Stimulated activated CD8-positive, alpha-beta memory T cell treated with anti-CD3 and anti-CD28 coated beads, Interleukin-2, amount 100 ng/mL, for 1 hour (primary cell): ENCODE data around the gene MEA1.
A peak's percentile ranks its signal among the peaks of the same experiment; 100 is the strongest.
"Not testable (repeated sequence)": the region's sequence is repeated elsewhere in the genome, so short reads cannot be mapped to it uniquely, and the experiment has no call there.

Experiments used
- DNase-seq, 2 donors: peaks; one replicate each; pipeline ENCODE4 v3.0.0-alpha.2; 2020; ENCODE audit warnings: low read depth in 2 of 2

MEA1 gene

DNA sequence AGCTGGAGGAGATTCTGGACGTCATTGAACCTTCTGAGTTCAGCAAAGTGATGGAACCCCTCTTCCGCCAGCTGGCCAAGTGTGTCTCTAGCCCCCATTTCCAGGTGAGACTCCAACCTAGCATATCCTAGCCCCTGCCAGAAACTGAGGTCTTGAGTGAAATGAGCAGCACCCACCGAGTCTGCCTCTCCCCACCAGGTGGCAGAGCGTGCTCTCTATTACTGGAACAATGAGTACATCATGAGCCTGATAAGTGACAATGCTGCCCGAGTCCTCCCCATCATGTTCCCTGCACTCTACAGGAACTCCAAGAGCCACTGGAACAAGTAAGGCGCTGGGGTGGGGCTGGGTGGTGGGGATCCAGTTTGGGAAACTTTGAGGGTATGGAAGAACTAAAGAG lies 4.6 kb downstream of the MEA1 start:
- DNase-seq = no peak

DNA sequence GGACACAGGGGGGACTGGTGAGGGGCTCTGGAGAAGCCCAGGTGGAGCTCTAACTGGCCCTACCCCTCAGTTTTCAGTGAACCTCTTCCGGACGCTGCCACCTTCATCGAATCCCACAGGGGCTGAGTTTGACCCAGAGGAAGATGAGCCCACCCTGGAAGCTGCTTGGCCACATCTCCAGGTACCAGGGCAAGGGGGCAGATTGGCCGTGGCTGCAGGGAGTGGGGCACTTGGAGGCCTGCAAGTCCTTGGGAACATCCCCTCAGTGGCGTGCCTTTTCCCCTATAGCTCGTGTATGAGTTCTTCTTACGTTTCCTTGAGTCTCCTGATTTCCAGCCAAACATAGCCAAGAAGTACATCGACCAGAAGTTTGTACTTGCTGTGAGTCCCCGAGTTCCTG lies 6.6 kb downstream of the MEA1 start:
- no peak for DNase-seq

GRCh38 chr6:43006251-43006650 lies 7.5 kb downstream of the MEA1 start:
- no peak for DNase-seq

DNA sequence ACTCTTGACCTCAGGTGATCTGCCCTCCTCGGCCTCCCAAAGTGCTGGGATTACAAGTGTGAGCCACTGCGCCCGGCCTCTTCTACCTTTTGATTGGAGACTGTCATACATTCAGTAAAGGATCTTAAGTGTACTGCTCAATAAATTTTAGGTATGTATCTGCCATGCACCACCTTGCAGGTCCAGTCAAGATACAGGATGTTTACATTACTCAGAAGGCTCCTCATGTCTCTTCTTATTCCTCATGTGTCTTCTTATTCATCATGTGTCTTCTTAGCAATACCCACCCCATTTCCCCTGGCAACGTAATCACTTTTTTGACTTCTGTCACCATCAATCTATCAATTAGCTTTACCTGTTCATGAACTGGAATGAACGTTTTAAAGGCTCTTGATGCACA lies 7.9 kb downstream of the MEA1 start:
- no peak for DNase-seq

DNA sequence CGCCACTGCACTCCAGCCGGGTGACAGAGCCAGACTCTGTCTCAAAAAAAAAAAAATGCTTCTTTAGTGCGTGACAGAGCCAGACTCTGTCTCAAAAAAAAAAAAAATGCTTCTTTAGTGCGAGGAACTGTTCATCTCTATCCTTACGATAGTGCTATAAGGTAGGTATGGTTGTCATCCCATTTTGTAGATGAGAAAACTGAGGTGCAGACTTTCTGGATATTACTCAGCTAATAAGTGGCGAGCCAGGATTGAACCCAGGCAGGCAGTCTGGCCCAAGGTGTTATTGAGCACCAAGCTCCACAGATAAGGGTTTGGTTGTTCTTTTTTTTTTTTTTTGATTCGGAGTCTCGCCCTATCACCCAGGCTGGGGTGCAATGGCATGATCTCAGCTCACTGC lies 11.9 kb downstream of the MEA1 start:
- DNase-seq = no peak

- DNase-seq = not testable (repeated sequence)
These were observed 15.5 kb downstream of the MEA1 start for GRCh38 chr6:42998205-42998604.

DNA sequence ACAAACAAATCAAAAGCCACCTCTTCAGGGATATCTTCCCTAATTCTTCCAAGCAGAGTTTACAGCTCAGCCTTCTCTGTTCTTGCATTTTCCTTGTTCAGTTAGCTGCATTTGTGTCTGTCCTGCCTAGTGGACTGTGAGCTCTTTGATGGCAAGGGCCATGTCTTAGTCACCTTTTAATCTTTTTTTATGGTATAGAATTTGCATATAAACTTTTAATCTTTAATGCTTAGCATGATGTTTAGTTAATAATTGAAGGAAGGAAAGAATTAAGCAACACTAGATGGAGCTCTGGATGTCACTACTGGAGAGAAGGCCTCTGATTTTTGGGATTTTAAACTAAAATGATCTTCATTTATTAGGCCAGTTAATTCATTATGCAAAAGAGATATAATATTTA lies 17.2 kb downstream of the MEA1 start:
- DNase-seq = no peak

DNA sequence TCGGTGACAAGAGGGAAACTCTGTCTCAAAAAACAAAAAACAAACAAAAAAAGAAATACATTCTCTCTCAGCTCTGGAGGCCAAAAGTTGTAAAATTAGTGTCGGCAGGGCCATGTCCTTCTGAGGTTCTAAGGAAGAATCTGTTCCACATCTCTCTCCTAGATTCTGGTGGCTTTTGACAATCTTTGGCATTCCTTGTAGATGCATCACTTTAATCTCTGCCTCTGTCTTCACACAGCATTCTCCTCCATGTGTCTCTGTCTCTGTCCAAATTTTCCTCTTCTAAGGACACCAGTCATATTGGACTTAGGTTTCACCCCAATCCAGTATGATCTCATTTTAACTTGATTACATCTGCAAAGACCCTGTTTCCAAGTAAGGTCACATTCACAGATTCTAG lies 20.3 kb downstream of the MEA1 start:
- no peak for DNase-seq

- no peak for DNase-seq
These were observed 23.8 kb downstream of the MEA1 start for GRCh38 chr6:42989923-42990322.

DNA sequence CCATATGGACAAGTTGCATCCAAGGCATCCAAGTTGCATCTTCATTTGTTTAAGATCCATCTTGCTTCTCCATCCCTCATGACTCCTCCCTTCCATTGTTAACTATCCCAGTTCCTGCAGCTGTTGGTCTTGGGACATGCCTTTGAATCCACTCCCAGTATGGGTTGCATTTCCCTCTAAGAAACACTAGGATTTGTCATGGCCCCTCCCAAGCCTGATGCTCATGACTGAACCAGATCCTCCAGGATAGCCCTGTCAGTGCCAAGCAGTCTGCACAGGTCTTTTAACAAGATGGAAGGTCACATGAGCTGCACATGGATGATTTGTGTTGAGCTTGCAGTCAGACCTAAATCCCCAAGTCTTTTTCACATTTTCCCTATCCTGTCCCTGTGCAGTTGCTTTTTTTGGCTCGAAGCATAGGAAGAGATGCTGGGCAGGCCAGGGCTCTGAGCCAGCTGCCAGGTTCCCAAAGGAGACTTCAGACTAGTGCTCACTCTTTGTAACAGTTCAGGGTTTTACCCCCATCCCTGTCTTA lies 25.2 kb downstream of the MEA1 start:
- no peak for DNase-seq

DNA sequence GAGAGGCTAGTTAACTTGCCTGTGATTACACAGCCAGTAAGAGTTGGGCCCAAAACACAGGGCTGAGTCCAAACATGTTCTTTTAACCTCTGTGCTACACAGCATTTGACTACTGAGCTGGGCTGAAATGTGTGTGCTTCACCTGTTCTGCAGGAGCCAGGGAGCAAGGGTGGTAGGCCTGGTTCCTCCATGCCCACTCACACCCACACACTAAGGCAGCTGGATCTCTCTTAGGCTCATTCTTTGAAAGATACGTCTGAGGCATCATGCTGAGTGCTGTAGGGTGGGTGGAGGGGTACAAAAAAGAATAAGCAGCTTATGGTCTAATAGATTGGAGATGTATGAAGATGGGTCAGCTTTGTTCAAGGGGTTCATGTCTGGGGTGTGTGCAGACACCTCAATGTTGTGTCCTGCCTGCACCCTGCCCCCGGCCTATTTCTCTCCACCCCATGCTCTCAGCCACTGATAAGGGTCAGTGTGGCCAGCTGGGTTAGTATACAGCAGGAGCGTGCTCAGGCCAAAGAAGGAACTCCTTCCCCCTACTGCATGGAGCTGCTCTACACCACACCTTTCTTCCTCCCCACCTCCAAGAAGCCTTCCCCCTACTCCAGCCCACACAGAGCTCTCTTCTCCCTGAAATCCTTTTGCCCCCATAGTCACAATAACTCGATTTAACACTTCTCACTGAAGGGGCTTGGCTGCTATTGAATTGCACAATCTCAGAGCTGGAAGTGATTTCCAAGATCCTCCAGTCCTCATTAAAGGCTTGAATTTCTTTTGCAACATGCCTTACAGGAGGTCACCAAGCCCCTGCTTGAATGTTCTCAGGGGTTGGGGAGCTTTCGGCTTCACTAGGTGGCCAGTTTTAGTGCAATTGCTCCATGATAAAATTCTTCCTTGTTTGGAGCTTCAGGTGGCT lies 26.0 kb downstream of the MEA1 start:
- DNase-seq = no peak

GRCh38 chr6:42984924-42985475 lies 28.7 kb downstream of the MEA1 start:
- DNase-seq = no peak

- DNase-seq = peak; percentile 89 to 93
These were observed 29.5 kb downstream of the MEA1 start, which contains the start of gene PPP2R5D for GRCh38 chr6:42984001-42984923. Gene PPP2R5D (plus strand): TSS chr6:42984570. CDS start chr6:42984678, 108 bp downstream.

GRCh38 chr6:42981836-42982235 lies 31.9 kb downstream of the MEA1 start:
- DNase-seq = no peak

- no peak for DNase-seq
These were observed 34.1 kb downstream of the MEA1 start for GRCh38 chr6:42979523-42980177.

DNA sequence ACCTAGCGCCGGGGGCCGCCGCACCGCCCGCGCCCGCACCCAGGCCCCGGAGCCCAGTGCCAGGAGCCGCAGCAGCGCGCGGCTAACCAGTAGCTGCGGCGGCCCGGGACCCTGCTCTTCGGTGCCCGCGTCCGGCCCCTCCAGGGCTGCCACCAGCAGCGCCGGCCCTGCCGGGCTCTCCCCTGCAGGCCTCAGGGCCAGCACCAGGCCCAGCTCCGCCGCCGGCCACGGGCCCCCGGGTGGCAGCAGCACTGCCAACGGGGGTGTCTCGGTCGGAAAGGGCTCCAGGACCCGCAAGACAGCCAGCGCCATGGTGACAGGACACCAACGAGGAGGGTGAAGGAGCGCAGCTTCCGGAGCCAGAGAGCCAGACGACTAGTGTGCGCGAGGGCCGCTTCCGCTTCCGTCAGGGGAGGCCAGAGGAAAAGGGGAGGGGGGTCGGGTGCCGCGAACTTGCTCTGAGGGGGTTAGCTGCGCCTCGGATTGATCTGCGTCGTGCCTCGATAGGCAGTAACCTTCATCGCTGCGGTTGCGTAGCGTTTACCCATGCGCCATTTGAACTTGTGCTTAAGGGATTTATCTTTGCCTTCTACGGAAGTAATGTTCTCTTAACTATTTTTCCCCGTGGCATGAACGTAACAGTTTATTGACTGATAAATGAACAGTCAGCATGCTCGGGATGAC lies 34.8 kb downstream of the MEA1 start, which contains the start of gene PEX6:
TSS of gene PEX6 (minus strand) at position 343 of the 684 bp plus-strand sequence. CDS start at position 312, 31 bp downstream.
- DNase-seq = peak; percentile 85 to 86

DNA sequence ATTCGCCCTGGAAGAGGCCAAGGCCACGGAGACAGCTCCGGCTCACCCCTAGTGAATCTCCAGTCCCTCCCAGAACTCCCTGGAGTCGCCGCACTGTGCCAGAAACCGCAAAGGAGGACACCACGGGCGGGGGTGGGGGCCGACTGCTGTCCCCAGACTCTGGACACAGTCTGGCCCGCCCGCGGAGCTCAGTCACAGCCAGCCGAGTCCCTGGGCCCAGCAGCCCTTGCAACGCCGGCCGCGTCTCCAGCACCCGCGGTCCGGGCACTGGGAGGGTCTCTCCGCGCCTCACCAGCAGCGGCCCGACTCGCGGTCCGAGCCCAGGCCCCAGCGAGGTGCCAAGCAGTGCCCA lies 35.3 kb downstream of the MEA1 start:
- DNase-seq = no peak

DNA sequence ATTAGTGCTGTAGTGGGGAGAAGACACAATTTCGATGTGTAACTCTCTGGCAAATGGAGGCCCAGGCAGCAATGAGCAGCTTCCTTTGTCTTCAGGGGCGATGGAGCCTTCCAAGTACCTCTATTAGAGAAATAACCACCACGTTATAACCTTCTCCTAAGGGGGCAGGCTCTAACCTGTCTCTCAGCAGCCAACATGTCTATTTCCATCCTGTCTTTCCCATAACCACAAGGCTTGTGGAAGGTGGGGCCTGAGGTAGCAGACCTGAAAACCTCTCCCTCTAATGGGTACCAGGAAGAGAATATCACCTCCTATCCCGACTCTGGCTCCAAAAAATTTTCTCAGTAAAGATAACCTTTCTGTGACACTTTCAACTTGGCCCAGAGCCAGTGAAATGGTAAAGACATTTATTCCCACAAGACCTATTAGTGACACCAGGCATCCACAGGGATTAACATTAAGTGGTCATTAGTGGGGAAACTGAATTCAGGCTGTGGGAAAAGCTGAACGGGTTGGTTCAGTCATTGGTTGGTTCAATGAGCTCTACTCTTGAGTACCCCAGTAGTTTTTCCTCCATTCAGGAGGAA lies 38.7 kb downstream of the MEA1 start:
- DNase-seq = no peak

DNA sequence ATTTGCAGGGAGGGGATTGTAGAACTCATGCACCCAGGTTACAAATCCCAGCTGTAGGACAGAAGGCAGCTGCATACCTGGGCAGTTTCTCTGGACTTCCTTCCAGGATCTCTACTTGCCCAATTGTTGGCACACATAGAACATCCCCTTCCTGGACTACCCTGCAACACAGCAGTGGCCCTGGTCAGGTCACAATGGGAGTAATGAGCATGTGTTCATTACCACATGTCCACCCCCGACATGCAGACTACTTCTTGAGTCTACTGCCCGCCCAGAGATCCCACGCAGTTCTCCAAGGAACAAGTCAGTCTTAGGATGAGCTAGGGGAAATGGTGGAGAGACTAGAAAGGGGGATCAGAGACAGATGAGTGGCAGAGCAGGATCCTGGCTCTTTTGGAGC lies 39.8 kb downstream of the MEA1 start:
- DNase-seq = no peak

- DNase-seq = no peak
These were observed 41.9 kb downstream of the MEA1 start for GRCh38 chr6:42971746-42972327.
